GDM1 (cell line): ENCODE data around the gene C4BPA.

Source experiments
- DNase-seq: peaks from one replicate; lab custom pipeline; 2025; lab: John Stamatoyannopoulos, UW

C4BPA gene

DNA sequence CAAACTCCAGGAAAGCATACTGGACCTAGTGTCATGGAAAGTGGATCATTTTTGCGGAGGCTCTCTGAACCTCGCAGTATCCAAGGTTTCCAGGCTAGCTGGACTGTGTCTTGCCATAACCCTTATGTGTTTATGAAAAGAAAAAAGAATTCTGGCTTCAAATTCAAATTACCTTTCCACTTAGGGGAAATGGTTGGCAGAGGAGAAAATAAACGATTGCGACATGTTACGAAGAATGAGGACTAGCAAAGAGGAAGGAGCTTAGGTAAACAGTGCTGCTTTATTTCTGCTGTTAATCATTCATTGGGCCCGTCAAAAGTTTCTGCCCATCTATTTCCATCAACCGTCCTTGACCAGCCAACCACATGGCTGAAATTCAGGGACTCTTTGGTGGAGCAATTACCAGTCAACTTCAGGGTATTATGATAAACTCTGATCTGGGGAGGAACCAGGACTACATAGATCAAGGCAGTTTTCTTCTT is at the start of gene C4BPA:
C4BPA (plus strand) TSS at position 342 of the 482 bp plus-strand sequence. CDS start 8,793 bp downstream, outside the sequence.
- DNase-seq = no peak

- no peak for DNase-seq
These were observed 49.5 kb upstream of the C4BPA start for GRCh38 chr1:207054491-207054890.

GRCh38 chr1:207055386-207056001 is 48.5 kb upstream of the C4BPA start:
- DNase-seq = no peak

DNA sequence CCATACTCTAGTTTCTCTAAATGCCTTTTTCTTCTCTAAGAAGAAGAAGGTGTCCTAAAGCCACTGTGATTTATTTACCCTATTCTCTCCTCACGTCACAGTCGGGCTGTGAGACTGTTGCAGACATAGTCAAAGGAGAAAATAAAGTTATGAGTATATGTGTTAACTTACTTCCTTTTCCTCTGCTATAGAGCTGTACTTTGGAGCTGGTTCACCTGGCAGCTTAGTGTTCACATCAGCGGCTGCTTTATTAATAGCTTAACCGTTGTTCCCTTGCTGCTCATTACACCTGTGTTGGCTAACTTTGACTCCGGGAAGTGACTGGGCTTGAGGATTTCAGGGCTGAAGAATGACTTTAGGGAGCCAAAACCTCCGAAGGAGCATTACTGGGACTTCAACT is 47.4 kb upstream of the C4BPA start:
- DNase-seq = no peak

DNA sequence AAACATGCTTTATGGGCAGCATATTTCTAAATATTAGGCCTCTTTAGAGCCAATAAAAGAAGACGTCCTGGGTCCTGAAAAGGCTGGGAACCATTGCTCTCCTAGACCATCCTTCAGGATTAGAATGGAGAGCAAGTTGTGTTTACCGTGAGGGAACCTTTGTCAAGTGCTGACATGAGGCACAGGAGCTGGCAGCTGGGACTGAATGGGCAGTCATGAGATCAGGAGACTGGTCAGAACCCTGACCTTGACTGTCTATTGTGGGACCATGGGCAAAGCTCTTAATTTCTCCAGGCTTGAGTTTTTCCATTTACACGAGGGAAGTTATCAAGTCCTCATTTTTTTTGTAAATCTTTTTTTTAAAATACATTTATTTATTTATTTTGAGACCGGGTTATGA is 45.8 kb upstream of the C4BPA start:
- DNase-seq = no peak

GRCh38 chr1:207058878-207059867 is 44.9 kb upstream of the C4BPA start:
- no peak for DNase-seq

GRCh38 chr1:207059881-207060280 is 44.2 kb upstream of the C4BPA start:
- no peak for DNase-seq

DNA sequence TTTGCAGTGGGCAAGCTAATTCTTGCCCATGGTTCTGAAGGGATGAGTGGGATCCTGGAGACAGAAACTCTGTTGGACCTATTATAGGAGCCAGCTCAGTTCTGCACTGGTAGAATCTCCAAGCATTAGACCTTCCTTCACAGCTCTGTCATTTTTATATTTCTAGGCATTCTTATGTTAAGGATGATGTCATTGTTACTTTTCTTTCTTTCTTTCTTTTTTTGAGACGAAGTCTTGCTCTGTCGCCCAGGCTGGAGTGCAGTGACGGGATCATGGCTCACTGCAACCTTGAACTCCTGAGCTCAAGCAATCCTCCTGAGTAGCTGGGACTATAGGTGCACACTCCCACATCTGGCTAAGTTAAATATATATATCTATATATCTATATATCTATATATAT is 43.4 kb upstream of the C4BPA start:
- no peak for DNase-seq

- no peak for DNase-seq
These were observed 42.0 kb upstream of the C4BPA start for GRCh38 chr1:207062058-207062457.

GRCh38 chr1:207063014-207063413 is 41.0 kb upstream of the C4BPA start:
- no peak for DNase-seq

- DNase-seq = no peak
These were observed 39.5 kb upstream of the C4BPA start for GRCh38 chr1:207064561-207064960.

GRCh38 chr1:207067185-207067584 is 36.8 kb upstream of the C4BPA start:
- no peak for DNase-seq

DNA sequence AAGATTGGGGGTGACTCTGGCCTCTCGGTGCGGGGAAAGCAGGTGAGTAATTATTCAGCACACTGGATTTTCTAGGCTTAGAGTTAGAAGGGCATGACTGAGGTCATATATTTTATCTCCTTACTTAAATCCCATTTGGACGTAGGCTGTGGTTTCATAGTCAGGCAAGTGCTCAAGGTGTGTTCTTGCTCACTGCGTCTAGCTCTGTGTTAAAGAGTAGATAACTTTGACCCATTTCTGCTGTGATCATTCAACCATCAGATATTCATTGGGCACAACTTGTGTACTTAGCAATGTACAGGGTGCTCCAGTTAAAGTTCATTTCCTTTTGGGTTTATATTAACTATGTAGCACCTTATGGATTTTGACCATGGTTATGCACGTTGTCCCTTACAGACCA is 36.4 kb upstream of the C4BPA start:
- DNase-seq = no peak

DNA sequence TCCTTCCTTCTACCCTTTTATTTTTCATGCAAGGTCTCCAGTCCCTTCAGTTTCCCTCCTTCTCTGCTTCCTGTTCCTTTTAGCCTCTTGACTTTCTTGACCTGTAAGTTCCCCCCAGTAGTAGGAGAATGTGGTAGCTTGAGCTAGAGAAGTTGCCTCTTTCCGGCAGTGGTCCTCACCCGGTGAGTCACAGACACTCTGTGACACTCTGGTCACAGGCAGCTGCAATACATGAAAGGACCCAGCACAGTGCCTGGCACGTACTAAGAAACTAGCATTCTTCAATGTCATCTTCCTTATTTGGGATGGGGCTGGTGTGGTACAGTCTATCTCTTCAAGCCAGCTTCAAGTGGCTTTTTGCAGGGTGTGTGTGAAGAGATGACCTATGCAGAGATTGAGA is 35.0 kb upstream of the C4BPA start:
- DNase-seq = no peak

- no peak for DNase-seq
These were observed 34.1 kb upstream of the C4BPA start for GRCh38 chr1:207069858-207070506.

GRCh38 chr1:207070811-207071210 is 33.2 kb upstream of the C4BPA start:
- DNase-seq = peak; percentile 78

DNA sequence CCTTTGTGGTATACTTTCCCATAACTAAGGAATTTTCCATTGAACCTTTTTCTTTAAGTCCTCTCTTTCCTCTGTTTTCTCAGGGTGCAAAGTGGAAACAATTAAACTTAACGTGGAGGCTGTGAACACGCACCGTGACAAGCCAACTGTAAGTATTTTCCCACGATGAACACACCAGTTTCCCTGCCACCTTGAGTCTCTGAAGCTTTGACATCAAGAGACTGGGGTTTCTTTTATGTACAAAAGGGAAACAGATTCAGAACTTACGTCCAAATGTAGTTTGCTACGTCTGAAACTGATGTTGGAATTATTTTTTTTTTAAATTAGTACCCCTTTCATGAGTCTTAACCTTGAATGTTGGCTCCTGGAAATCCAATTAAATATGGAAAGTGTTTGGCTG is 32.6 kb upstream of the C4BPA start:
- no peak for DNase-seq

DNA sequence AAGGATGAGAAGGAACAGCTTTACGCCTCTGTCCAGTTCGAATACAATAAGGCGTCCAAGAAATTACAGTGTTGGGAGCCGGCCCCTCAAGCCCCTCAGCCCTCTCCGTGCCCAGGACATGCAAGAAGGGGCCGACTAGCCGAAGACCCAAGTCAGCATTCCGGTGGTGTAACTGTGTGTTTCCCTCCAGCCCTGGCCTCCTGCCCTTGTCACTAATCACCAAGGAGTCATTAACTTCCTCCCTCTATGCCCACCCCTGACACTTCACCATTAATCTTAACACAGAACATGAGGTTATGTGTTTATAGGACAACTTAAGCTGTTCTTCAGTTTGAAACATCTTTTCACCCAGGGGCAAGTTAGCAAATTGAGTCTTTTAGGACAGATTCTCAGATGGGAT is 31.8 kb upstream of the C4BPA start:
- DNase-seq = no peak

GRCh38 chr1:207073906-207074820 is 29.9 kb upstream of the C4BPA start:
- DNase-seq = no peak

- no peak for DNase-seq
These were observed 27.7 kb upstream of the C4BPA start for GRCh38 chr1:207076181-207076955.

- DNase-seq = no peak
These were observed 27.0 kb upstream of the C4BPA start for GRCh38 chr1:207077012-207077411.
